ENCODE results near the gene OVOL3.

Gene OVOL3

DNA sequence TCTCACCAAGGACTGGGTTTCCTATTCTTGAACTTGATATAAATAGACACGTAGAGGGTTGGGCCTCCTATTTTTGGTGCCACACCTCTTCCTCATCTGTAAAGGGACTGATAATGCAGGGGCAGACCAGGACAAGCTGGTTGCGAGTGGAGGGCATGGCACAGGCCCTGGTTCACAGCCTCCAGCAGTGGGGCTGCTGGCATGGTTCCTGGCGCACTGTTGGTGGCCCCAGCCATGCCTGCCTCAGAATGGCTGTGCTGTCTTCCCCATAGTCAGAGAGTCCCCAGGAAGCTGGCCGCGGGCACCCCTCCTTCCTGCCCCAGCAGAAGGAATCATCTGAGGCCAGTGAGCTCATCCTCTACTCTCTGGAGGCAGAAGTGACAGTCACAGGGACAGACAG, 10.5 kb upstream of the OVOL3 start:
- DNase-seq (ENCODE audit: low spot score), result no peak

DNA sequence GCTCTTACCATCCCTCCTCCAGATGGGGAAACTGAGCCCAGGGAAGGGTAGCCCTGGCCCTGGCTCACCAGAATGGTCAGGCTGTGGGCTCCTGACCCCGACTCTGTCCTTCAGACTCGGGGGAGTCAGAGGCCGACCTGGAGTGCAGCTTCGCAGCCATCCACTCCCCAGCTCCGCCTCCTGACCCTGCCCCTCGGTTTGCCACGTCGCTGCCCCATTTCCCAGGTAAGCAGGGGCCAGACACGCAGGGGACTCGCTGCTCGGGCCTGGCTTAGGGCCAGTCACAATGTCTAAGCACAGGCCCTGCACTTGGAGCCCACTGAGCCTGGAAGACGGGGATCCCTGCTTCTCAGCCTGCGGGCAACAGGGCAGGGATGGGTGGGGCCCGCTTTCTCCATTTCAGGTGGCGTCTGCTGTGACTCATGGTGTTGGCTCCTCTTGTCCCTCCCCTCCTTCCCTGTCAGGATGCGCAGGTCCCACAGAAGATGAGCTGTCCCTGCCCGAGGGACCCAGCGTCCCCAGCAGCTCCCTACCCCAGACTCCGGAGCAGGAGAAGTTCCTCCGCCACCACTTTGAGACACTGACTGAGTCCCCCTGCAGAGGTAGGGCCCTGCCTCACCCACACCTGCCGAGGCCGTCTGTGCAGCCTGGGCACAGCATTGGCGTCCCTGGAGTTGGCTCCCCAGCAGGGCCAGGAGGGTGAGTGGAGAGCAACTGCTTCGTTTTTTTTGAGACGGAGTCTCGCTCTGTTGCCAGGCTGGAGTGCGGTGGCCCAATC, 9.2 kb upstream of the OVOL3 start:
- DNase-seq (ENCODE audit: low spot score), result no peak

DNA sequence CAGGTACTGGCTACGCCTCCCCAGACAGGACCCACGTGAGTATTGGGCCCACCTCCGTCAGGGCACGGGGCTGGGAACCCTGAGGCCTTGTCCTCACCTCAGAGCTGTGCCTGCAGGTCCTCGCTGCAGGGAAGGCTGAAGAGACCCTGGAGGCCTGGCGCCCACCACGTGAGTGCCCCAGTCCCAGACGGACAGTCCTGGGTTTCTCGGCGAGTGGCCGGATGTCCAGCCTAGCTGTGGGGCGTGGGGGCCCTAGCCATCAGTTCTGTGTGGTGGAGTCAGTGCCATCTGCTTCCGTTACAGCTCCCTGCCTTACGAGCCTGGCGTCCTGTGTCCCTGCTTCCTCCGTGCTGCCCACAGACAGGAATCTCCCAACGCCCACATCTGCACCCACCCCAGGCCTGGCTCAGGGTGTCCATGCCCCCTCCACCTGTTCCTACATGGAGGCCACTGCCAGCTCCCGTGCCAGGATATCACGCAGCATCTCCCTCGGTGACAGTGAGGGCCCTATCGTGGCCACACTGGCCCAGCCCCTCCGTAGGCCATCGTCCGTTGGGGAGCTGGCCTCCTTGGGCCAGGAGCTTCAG, 7.8 kb upstream of the OVOL3 start:
- DNase-seq (ENCODE audit: low spot score), result no peak

DNA sequence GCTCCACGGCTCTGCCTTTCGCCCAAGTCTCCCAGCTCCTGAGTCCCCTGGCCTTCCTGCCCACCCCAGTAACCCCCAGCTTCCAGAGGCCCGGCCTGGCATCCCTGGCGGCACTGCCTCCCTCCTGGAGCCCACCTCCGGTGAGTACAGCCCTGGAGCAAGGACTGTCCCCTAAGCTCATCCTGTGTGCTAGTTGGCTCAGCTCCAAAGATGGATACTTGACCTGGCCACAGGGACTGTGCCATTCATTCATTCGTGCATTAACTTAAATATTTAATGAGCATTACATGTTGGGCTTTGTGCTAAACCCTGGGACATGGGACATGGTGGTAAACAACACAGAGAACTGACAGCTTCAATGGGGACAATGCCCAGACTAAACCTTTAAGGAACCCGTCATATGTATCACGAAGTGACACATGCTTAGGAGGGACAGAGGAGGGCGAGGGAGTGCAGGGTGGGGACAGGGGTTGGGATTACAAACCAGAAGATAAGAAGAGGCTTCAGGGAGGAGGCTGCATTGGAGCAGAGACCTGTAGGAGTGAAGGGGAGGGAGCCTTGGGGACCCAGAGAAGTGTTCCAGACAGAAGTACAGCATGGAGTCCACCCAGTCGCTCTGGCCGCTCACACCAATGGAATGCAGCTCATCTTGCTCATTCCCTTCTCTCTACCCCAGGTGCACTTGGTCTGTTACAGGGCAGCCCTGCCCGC, 6.9 kb upstream of the OVOL3 start:
- no peak for DNase-seq (ENCODE audit: low spot score)

DNA sequence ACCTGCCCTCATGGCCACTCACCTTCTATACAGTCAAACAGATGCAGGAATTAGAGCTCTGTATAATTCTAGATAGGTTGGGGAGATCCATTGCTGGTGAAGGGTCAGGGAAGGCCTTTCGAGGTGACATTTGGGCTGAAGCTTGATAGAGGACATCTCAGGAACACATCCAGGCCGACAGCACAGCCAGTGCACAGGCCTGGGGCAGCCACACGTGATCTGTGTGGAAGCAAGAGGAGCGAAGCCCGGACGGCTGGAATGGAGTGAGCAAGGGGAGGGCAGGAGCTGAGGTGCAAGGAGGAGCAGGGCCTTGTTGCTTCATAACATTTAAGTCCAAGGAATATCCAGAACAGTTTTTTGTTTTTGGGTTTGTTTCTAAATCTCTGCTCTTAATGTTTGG, 4.5 kb upstream of the OVOL3 start:
- no peak for DNase-seq (ENCODE audit: low spot score)

DNA sequence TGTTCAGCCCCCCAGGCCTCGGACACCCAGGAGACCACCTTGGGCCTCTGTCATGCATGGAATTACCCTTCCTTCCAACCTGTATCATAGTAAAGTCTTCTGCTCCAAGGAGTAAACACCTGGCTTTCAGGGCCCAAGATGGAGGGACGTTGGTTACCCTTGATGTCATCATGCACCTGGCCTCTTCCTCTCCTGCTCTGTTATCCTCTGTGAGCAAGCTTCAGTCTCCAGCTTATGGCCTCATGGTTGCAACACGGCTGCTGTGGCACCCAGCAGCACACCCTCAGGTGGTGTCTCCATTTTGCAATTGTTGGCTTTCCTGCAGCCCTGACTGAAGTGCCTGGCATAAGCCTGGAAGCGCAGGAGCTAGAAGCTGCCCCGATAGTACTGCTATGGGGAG, 4.0 kb upstream of the OVOL3 start:
- no peak for DNase-seq (ENCODE audit: low spot score)

DNA sequence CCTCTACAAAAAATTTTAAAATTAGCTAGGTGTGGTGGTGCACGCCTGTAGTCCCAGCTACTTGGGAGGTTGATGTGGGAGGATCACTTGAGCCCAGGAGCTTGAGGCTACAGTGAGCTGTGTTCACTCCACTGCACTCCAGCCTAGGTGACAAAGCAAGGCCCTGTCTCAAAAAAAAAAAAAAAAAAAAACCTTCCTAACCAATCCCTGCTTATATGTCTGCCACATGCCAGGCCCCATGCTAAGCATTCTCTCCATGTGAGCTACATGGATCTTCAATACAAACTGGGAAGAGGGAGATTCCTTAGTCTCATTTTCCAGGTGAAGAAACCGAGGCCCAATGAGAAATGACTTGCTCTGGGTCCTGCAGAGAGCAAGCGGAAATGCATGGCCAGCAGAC, 2.3 kb upstream of the OVOL3 start:
- DNase-seq (ENCODE audit: low spot score), result no peak

DNA sequence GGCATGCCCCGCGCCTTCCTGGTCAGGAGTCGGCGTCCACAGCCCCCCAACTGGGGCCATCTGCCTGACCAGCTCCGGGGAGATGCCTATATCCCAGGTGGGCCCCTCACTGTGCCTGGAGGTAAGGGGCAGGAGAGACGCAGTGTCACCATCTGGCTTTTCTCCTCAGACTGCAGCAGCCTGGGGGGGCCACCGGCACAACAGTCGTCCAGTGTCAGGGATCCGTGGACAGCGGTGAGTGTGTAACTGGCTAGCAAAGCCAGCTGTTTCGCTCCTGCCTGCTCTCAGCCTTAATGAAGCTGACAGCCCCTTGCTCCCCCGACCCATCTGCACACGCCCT, 227 bp downstream of the OVOL3 start:
- DNase-seq (ENCODE audit: low spot score), result no peak

DNA sequence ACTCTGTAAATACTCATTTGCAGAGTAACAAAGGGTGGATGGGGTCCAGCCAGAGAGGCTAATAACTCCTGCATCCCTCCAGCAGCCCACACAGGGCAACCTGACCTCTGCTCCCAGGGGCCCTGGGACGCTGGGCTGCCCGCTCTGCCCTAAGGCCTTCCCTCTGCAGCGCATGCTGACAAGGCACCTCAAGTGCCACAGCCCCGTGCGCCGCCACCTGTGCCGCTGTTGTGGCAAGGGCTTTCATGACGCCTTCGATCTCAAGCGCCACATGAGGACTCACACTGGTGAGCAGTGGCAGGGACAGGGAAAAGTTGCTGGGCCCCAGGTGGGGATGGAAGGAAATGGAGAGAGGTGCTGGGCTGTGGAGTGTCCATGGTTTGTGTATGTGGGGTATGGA, 1.7 kb downstream of the OVOL3 start:
- DNase-seq (ENCODE audit: low spot score), result no peak

DNA sequence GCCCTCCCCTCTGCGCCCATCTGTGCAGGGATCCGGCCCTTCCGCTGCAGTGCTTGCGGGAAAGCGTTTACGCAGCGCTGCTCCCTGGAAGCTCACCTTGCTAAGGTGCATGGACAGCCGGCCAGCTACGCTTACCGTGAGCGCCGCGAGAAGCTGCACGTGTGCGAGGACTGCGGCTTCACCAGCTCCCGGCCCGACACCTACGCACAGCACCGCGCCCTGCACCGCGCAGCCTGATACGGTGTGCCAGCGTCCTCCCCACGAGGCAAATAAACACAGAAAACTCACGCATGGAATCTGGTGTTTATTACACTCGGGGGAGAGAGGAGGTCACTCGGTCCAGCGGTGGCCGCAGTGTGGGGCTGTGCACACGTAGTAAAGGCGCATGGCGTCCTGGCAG, 2.5 kb downstream of the OVOL3 start:
- DNase-seq (ENCODE audit: low spot score), result no peak

DNA sequence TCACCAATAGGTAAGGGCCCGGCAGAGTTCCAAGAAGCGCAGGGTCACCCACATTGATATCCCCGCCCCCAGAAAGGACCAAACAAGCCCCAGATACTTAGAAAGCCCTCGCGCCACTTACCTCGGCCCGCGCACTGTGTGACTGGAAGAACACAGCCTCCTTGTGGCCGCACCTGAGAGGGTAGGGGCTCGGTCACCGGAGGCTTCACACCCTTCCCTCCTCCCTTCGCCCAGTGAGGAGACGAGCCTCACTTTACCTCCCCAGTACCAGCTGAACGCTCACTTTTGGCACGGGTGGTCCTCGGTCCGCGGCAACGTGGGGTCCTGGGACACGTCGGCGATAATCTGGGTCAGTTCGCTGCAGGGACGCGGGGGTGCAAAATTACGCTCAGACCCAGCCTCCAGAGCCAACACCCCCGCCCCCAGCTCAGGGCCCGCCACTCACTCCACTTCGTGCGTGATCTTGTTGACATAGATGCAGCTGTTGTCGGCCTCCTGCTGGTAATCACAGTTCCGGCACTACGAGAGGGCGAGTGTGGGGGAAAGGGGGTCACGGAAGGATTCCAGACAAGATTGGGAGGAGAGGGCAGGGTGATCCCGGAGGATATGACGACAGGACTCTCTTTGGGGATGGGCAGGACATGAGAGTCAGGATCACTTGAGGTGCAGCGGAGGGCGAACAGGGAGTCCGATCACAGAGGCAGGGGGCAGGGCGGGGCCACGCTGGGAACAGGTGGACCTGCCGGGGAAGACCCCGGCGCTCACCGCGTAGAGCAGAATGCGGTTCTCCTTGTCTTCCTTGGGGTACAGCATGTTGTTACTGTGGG, 3.2 kb downstream of the OVOL3 start:
- DNase-seq (ENCODE audit: low spot score), result no peak

DNA sequence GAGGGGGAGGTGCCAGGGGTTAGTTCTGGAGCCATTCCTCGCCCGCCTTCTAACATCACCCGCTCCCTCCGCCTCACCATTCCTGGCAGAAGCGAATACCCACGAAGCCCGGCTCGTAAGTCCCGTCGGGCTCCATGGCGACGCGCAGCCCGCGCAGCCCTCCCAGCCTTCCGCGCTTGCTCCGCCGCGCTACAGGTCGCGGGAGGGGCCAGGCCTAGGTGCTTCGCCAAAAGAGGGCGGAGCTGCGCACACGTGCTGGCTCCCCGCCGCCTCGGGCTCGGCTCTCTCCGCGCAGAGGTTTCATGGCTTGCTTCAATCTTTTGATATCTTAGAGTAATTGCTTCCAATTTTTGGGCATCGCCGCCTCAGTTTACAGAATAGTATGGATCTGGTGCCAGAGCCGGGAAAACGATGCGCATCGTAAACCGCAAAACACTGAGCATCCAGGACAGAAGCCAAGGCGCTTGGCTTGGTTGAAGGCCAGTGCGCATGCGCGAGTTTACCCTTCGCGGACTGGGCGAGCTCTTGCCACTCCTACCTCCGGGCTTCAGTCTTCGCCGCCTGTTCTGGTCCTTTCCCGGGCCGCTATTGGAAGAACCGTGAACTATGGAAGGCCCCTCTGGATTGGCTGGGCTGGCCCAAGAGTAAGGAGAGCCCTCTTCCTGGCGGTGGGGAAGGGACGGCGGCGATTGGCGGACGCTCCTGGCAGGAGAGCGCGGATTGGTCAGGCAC, 3.9 kb downstream of the OVOL3 start, which contains the start of gene POLR2I:
Gene POLR2I, minus strand, starts transcription at position 155 of the 732 bp plus-strand sequence. Its CDS starts 19 bp downstream, at position 136.
- DNase-seq (ENCODE audit: low spot score), result peak; percentile 100

DNA sequence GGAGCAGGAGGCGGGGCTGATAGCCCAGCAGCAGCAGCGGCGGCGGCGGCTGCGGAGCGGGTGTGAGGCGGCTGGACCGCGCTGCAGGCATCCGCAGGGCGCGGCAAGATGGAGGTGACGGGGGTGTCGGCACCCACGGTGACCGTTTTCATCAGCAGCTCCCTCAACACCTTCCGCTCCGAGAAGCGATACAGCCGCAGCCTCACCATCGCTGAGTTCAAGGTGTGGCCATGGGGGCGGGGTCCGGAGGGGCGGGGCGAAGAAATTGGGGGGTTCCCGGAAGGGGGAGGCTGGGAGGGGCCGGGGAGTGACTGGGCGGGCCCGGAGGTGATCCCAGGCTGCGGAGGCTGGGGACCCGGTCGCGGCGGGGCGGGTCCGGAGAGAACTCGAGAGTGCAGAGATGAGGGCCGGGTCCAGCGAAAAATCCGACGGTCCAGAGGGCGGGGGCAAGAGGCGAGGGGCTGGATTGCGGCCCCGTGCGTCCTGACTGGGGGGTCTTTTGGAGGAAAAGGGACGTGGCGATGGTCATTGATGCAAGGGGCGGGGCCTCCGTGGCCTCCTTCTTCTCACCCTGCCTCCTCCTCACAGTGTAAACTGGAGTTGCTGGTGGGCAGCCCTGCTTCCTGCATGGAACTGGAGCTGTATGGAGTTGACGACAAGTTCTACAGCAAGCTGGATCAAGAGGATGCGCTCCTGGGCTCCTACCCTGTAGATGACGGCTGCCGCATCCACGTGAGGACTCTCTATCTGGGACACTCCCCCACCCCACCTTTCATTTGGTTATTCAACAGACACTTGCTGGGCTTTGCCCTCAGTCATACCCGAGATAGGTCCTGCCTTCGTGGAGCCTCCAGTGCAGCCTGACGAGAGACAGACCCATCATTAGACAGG, 4.8 kb downstream of the OVOL3 start, which contains the start of gene TBCB:
Gene TBCB, plus strand, starts transcription at position 16 of the 891 bp plus-strand sequence. Its CDS starts 93 bp downstream, at position 109.
- no peak for DNase-seq (ENCODE audit: low spot score)

DNA sequence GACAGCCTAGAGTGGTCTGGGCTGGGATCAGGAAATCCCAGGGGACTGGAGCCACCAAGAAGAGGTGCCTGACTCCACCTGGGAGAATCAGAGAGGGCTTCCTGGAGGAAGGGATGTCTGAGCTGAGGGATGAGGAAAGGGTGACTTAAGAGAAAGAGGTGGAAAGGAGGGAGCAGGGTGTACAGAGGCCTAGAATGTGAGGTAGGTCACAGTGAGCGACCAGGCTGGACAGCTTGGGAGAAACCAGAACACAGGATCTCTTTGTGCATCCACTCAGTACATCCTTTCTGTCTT, 5.3 kb downstream of the OVOL3 start:
- DNase-seq (ENCODE audit: low spot score), result no peak

DNA sequence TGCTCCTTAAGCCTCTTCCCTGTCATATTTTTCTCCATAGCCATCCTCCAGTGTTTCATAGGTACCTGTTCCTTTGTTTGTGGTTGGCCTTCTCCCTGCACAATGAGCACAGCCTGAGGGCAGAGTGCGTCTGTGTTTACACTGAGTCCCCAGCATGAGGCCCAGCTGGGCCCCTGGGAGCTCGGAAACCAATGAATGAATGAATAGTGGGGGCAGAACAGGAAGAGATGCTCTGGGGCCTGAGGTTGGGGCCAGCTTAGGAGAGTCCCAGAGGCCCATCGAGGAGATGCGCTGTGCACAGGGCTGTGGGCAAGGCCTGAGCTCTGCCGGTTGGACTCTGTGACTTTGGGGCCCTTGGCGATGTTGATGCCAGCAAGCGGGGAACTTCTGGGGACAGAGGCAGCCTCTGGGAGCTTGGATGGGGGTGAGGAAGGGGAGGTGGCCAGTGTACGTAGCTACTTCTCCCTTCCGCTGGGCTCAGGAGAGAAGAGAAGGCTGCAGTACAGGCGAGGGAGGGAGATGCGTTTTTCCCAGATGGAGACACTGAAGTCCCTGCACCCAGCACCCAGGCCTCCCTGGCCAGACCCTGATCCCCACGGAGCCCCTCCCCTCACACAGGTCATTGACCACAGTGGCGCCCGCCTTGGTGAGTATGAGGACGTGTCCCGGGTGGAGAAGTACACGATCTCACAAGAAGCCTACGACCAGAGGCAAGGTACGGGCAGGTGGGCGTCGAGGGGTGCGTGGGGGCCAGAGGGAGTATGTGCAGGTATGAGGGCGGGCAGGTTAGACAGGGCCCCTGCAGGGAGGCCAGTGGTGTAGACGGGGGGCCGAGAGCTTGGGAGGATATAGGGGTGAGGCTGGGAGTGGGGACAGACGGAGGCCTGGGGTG, 9.4 kb downstream of the OVOL3 start:
- DNase-seq (ENCODE audit: low spot score), result peak; percentile 54

DNA sequence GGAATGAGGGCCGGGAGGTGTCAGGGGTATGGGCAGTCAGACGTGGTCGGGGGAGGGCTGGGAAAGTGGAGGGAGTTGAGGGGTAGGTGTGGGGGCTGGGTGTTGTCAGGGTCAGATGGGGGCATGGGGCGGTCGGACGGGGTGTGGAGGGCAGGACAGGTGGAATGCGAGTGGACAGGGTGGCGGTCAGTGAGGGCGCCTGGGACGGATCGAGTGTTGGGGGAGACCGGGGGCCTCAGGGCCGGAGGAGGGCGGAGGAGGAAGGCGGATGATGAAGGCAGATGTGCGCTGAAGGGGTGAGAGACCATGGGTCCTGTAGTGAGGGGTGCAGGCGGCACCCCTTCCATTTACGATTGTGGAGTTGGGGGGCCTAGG, 10.0 kb downstream of the OVOL3 start:
- no peak for DNase-seq (ENCODE audit: low spot score)

DNA sequence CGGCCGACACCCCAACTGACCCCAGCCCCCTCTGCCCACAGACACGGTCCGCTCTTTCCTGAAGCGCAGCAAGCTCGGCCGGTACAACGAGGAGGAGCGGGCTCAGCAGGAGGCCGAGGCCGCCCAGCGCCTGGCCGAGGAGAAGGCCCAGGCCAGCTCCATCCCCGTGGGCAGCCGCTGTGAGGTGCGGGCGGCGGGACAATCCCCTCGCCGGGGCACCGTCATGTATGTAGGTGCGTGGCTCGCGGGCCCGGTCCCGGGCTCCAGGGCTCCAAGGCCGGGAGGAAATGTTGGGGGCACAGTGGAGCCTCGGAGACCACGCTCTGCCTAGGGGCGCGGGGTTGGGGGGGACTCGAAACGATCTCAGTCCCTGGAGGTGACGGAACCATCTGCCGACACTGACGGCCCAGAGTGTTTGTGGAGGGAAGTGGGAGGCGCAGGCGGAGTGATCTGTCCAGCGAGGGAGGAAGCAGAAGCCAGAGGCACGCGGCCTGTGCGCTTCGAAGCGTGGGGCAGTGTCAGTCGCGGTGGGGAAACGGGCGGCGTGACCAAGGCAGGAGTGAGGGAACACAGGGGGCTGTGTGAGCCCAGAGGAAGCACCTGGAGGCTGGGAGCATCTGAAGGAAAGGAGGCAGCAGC, 10.7 kb downstream of the OVOL3 start:
- no peak for DNase-seq (ENCODE audit: low spot score)

DNA sequence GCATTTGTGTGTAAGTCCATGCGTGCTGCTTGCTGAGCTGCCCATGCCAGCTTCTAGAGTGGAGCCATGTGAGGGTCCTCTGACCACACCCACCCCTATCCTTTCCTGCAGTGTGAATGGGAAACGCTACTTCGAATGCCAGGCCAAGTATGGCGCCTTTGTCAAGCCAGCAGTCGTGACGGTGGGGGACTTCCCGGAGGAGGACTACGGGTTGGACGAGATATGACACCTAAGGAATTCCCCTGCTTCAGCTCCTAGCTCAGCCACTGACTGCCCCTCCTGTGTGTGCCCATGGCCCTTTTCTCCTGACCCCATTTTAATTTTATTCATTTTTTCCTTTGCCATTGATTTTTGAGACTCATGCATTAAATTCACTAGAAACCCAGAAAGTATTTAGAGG, 14.6 kb downstream of the OVOL3 start:
- no peak for DNase-seq (ENCODE audit: low spot score)

DNA sequence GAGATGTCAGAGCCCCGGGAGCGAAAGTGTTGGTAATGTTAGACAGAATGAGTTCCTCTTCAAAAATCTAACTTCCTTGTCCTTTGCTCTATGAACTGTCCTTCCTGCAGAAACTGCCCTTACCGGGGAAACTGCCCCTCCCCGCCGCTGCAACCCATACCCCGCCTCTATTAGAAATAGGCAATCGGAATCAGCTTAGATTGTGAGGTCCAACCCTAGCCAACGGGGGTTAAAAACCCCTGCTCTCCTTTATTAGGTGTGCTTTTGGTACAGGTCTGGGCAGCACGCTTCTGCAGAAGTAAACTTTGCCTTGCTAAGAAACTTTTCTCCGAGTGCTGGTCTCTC, 17.4 kb downstream of the OVOL3 start:
- peak; percentile 43 for DNase-seq (ENCODE audit: low spot score)
